ENCODE data around the gene INS.
A peak's percentile ranks its signal among the peaks of the same experiment; 100 is the strongest.
"Not testable (repeated sequence)": the region's sequence is repeated elsewhere in the genome, so short reads cannot be mapped to it uniquely, and the experiment has no call there.

INS gene

DNA sequence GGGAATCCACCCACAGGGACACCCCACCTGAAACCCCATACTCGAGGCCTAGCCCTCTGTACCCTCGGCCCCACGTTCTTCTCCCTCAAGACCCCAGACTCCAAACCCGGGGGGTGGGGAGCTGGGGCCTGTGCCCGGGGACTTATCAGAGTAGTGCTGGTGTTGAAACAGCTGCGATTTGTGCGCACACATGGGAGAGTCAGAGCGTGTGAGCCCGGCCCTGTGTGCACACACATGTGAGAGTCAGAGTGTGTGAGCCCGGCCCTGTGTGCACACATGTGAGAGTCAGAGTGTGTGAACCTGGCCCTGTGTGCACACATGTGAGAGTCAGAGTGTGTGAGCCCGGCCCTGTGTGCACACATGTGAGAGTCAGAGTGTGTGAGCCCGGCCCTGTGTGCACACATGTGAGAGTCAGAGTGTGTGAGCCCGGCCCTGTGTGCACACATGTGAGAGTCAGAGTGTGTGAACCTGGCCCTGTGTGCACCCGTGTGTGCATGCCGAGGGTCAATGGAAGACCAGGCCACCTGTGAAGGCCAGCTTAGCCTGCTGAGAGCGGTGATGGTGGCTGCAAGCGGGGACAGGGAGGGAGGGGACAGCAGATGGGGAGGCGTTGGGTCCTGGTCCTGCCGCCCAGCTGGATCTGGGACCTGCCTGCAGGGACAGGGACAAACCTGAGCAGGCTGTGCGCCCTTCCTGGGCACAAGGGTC, 33.0 kb upstream of the INS start:
- Mint-ChIP-seq H3K27me3 (peaks cover 28 to 34% of the 10 kb centered on the region in 2 donors), H3K4me1 (ENCODE audit: low read depth in 2 of 2) (peaks cover 17 to 22% of the 10 kb centered on the region in 2 donors)
- H3K9me3 Mint-ChIP-seq; DNase-seq; ATAC-seq (replicated peaks); H3K4me3 Mint-ChIP-seq; H3K36me3 Mint-ChIP-seq (ENCODE audit: insufficient read depth); H3K27ac Mint-ChIP-seq: not testable (repeated sequence)

DNA sequence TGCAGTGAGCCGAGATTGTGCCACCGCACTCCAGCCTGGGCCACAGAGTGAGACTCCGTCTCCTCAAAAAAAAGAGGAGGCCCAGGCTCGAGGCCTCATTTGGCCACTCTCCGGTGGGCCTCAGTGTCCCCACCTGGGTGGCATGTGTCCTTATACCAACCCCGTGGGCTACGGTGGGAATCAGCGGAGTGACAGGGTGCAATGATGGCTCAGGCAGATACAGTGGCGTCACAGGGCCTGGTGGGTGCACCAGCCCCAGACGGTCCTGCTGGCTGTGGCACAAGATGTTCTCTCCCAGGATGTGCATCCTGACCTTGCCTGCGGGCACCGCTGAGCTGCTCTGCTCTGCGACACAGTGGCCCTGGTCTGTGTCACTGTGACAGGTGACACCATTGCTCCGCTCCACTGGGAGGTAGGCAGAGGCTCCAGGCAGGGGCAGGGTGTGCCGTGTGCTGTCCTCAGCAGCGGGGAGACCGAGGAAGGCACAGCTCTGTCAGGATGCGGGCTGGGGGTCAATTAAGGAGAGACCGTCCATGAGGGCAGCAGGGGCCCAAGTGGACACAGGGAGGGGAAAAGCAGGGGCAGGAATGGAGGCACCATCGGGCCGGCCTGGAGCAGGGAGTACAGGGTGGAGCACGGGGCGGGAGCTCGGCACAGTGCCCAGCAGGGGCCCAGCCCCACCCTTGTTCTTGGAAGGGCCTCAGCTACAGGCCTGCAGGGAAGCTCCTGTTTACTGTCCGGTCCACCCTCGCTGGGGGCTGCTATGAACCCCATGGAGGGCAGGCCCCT, 32.3 kb upstream of the INS start:
- Mint-ChIP-seq H3K9me3 (no peaks in the 10 kb centered on the region), H3K4me3 (no peak overlapping the region), H3K36me3 (ENCODE audit: insufficient read depth) (no peaks in the 10 kb centered on the region), H3K27ac (no peak overlapping the region), H3K4me1 (ENCODE audit: low read depth in 2 of 2) (peaks cover 17 to 19% of the 10 kb centered on the region in 2 donors), H3K27me3 (peaks cover 28 to 35% of the 10 kb centered on the region in 2 donors)
- DNase-seq (no peak), ATAC-seq (replicated peaks) (no peak)

DNA sequence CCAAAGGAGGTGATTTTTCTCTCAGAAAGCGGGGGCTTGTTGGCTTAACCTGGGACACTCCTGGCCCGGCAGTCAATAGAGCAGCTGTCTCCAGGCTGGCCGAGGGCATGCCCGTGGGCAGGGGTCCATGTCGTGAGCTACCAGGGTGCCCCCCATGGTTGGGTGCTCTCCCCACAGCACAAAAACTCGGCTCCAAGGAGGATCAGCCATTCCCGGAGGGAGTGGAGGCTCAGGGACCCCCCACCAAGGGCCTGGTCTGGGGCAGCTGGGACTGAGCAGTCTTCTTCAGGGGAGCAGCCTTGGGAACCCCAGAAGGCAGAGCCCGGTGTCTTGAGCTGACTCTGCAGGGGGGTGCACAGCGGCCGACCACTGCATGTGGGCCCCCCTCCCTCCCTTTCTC, 31.4 kb upstream of the INS start:
- H3K9me3 Mint-ChIP-seq = no peaks in the 10 kb centered on the region
- DNase-seq = no peak
- no peak overlapping the region for H3K27ac Mint-ChIP-seq
- ATAC-seq (replicated peaks) = no peak
- no peaks in the 10 kb centered on the region for H3K36me3 Mint-ChIP-seq (ENCODE audit: insufficient read depth)
- peaks cover 28 to 35% of the 10 kb centered on the region in 2 donors for H3K27me3 Mint-ChIP-seq
- peaks cover 17% of the 10 kb centered on the region in 2 donors for H3K4me1 Mint-ChIP-seq (ENCODE audit: low read depth in 2 of 2)
- H3K4me3 Mint-ChIP-seq = no peak overlapping the region

DNA sequence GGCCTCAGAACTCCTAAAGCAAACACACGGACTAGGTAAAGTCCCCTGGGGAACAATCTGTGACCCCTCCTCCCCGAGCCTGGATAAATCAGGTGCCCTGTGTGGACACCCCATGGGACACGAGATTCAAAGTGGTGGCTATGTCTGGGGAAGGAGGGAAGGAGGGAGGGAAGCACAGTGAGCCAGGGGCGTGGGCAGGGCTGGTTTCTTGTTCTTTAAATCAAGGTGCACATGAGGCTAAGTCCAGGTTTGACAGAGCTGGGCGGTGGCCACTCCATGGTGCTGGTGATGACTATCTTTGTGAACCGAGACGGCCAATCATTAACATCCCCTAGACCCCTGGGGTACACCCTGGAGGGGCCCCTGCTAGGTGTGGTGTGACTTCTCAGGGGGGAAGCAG, 30.9 kb upstream of the INS start:
- no peak for DNase-seq
- H3K36me3 Mint-ChIP-seq (ENCODE audit: insufficient read depth) = no peaks in the 10 kb centered on the region
- peaks cover 27 to 35% of the 10 kb centered on the region in 2 donors for H3K27me3 Mint-ChIP-seq
- no peaks in the 10 kb centered on the region for H3K9me3 Mint-ChIP-seq
- H3K27ac Mint-ChIP-seq = no peak overlapping the region
- peaks cover 12 to 13% of the 10 kb centered on the region in 2 donors for H3K4me1 Mint-ChIP-seq (ENCODE audit: low read depth in 2 of 2)
- no peak overlapping the region for H3K4me3 Mint-ChIP-seq
- no peak for ATAC-seq (replicated peaks)

DNA sequence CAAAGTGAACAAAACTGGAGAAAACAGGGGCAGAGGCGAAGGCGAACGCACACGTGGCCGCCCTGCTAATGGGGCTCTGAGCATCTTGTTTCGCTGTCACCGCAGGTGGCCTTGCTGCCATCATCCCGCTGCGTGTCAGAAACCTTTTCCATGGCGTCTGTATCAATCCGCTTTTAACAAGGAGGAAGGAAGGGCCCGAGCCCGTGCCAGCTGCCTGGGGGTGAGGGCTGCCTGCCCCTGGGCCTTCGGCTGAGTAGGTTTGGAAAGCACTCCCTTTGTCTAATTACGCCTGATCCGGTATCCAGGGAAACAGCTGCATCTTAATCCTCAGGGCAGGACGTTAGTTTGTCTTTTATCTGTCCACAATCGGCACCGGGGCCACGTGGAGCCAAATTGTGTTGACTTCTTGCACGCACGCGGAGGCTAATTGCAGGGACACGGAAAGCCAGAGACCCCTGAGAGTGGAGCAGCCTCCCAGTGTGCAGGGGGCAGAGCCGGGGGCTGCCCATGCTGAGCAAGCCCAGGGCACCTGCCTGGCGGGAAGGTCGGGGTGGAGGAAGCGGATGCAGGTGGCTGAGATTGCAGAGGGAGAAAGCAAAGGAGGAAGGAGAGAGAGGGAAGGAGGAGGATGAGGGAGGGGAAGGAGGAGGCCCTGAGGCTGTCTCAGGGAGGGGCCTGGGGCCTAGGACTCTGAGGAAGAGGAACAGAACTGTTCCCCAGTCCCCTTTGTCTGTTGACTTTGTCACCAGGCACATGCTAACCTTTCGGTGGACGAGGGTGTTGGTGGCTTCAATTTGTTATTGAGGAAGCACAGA, 29.9 kb upstream of the INS start:
- Mint-ChIP-seq H3K36me3 (ENCODE audit: insufficient read depth) (no peaks in the 10 kb centered on the region), H3K27me3 (peaks cover 17 to 25% of the 10 kb centered on the region in 2 donors), H3K4me1 (ENCODE audit: low read depth in 2 of 2) (peaks cover 3 to 5% of the 10 kb centered on the region in 2 donors), H3K4me3 (no peak overlapping the region), H3K9me3 (no peaks in the 10 kb centered on the region), H3K27ac (no peak overlapping the region)
- ATAC-seq (replicated peaks) (peak; percentile 19), DNase-seq (no peak)

DNA sequence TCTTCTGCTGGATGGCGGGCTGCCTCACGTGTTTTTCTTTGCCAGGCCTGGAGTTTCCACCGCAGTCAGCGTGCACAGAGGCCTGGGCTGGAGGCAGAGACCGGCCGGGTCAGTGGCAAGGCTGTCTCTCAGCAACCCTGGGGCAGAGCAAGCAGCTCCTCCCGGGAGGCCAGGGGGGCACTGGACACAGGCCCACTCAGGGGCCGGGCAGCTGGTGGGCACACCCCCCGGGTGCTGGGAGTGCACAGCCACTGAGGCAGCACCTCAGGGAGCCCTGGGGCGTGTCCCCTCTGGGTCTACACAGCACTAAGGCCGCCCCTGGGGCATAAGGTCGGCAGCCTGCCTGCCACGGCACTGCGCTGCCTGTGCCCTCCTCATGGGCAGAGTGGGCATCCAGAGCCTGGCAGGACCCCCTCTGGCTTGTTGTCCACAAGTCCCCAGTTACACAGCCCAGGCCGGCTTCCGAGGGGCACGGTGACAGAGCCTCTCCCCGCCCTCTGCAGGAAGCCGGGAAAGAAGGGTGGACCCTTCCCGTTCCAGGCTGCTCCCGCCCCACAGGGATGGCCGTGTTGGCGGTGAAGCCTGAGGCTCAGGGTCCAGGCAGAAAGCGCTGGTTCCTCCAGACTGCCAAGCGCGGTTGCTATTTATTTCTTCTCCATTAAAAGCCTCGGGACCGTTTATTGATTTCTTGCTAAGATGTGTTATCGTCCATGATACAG, 29.1 kb upstream of the INS start:
- DNase-seq (no peak), ATAC-seq (replicated peaks) (no peak)
- no peak overlapping the region for H3K4me3 Mint-ChIP-seq
- H3K9me3 Mint-ChIP-seq = no peaks in the 10 kb centered on the region
- peaks cover 2 to 3% of the 10 kb centered on the region in 2 donors for H3K4me1 Mint-ChIP-seq (ENCODE audit: low read depth in 2 of 2)
- H3K27me3 Mint-ChIP-seq = peaks cover 21 to 28% of the 10 kb centered on the region in 2 donors
- no peak overlapping the region for H3K27ac Mint-ChIP-seq
- H3K36me3 Mint-ChIP-seq (ENCODE audit: insufficient read depth) = no peaks in the 10 kb centered on the region

DNA sequence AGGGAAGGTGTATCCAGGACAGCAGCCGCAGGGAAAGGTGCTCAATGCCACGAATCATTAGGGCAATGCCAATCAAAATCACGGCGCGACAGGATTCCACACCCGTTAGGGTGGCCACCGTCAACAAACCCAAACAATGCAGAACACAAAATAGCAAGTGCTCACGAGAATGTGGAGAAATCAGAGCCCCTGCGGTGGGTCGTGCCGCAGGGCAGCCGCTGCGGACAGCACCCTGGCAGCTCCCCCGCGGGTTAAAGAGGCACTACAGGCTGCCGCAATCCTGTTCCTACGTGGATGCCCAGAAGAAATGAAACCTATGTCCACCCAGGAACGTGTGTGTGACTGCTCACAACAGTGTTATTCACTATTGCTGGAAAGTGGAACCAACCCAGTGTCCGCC, 27.7 kb upstream of the INS start:
- DNase-seq = no peak
- Mint-ChIP-seq H3K36me3 (ENCODE audit: insufficient read depth) (no peaks in the 10 kb centered on the region), H3K27ac (no peak overlapping the region), H3K4me1 (ENCODE audit: low read depth in 2 of 2) (no peaks in the 10 kb centered on the region), H3K4me3 (no peak overlapping the region), H3K27me3 (peaks cover 27 to 35% of the 10 kb centered on the region in 2 donors), H3K9me3 (no peaks in the 10 kb centered on the region)
- ATAC-seq (replicated peaks) = no peak

DNA sequence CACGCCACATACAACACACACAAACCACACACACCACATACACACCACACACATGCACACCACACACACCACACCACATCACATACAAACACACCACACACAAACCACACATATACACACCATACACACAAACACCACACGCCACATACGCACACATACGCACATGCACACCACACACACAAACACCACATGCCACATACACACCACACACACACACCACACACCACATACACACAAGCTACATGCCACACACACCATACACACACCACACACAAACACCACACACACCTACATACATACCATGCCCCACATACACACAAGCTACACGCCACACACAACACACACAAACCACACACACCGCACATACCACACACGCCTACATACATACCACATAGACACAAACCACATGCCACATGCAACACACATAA, 26.3 kb upstream of the INS start:
- H3K36me3 Mint-ChIP-seq (ENCODE audit: insufficient read depth) = no peaks in the 10 kb centered on the region
- peaks cover 0 to 2% of the 10 kb centered on the region in 2 donors for H3K4me1 Mint-ChIP-seq (ENCODE audit: low read depth in 2 of 2)
- H3K9me3 Mint-ChIP-seq = no peaks in the 10 kb centered on the region
- peaks cover 27 to 29% of the 10 kb centered on the region in 2 donors for H3K27me3 Mint-ChIP-seq
- no peak overlapping the region for H3K27ac Mint-ChIP-seq
- DNase-seq (no peak), ATAC-seq (replicated peaks) (no peak)
- H3K4me3 Mint-ChIP-seq = no peak overlapping the region

DNA sequence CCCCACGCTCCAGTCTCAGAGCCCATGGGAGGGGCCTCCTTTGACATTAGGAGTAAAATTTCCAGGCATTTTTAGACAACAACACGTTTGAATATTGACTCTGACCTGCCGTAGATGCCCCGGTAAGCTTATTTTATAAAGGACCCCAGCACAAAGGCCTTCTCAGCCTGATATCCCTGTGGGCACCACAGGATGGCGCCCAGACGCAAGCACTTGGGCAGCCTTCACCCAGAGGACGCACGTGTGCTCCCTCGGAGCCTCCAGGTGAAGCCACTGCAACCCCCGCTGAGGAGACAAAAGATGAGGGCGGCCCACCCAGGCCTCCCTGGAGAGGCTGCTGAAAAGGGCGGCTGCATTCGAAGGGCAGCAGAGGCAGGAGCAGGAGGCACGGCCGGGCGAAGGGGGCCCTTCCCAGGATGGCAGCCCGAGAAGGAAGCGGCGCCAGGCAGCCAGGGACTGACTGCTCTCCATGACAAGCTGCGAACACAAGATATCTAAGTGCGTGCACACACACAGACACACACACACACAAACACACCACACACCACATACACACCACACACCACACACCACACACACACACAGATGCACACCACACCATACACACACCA, 25.8 kb upstream of the INS start:
- H3K4me3 Mint-ChIP-seq = no peak overlapping the region
- H3K36me3 Mint-ChIP-seq (ENCODE audit: insufficient read depth) = no peaks in the 10 kb centered on the region
- DNase-seq (peak; percentile 42 to 45 (median 42)), ATAC-seq (replicated peaks) (peak; percentile 88)
- no peak overlapping the region for H3K27ac Mint-ChIP-seq
- H3K27me3 Mint-ChIP-seq = peaks cover 25 to 29% of the 10 kb centered on the region in 2 donors
- no peaks in the 10 kb centered on the region for H3K9me3 Mint-ChIP-seq
- peaks cover 0 to 2% of the 10 kb centered on the region in 2 donors for H3K4me1 Mint-ChIP-seq (ENCODE audit: low read depth in 2 of 2)

DNA sequence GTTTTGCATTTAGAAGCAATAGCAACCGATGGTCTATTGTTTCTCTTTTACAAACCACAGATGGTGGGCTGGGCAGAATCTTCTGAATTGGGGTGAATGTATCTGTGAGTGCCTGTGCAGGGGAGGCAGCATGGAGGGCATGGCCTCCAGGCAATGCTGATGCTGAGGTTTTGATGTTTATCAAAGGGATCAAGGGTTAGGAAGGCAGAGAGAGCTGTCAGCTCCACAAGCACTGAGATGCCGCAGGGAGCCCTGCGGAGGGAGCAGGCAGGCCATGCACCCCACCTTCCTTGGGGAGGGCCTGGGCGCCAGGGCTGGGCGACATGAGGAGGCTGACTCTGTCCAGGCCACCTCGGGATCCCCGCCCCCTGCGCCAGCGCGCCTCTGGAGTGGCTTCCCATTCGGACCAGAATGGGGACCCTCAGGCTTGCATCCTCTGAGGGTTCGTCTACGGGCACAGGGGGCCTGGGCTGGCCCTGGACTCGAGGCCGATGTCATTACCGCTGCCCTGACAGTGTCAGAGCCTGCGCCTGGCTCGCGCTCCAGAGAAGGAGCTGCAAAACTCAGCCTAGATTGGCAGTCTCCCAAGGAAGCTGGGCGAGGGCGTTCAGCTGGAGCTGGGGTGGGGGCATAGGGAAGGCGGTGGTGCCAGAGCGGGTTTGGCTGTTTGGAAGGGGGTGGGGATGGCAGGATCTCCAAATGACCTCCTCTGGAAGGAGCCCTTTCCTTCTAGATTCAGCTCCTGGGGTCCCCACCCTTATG, 24.5 kb upstream of the INS start:
- Mint-ChIP-seq H3K27me3 (peaks cover 18 to 29% of the 10 kb centered on the region in 2 donors), H3K4me3 (no peak overlapping the region), H3K9me3 (no peaks in the 10 kb centered on the region), H3K36me3 (ENCODE audit: insufficient read depth) (no peaks in the 10 kb centered on the region), H3K27ac (no peak overlapping the region), H3K4me1 (ENCODE audit: low read depth in 2 of 2) (peaks cover 0 to 2% of the 10 kb centered on the region in 2 donors)
- DNase-seq = no peak
- ATAC-seq (replicated peaks) = no peak

DNA sequence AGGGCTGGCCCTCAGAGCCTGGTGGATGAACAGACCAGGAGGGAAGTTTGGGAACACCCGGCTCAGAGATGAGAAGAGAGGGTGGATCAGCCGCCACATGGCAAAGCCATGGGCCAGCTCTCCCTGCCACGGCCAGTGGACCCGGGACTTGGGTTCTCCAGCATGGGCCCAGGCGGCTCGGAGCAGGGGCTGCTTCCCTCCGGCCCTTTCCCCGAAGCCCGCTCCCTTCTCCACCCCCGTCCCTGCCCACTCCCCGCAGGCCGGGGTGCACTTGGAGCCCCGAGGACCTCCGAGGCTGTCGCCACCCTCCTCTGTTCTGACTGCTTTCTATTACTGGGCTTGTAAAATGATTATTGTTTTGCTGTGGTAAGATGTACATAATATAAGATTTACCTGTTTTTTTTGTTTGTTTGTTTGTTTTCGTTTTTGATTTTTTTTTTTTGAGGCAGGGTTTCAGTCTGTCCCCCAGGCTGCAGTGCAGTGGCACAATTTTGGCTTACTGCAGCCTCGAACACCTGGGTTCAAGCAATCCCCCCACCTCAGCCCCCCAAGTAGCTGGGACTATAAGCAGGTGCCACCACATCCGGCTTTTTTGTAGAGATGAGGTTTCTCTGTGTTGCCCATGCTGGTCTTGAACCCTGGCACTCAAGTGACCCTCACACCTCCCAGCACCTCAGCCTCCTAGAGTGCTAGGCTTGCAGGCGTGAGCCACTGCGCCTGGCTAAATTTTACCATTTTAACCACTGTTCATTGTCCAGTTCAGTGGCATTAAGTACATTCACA, 21.9 kb upstream of the INS start:
- Mint-ChIP-seq H3K27ac (no peak overlapping the region), H3K27me3 (peaks cover 10 to 29% of the 10 kb centered on the region in 2 donors), H3K4me3 (no peak overlapping the region), H3K4me1 (ENCODE audit: low read depth in 2 of 2) (peaks cover 0 to 4% of the 10 kb centered on the region in 2 donors), H3K9me3 (no peaks in the 10 kb centered on the region), H3K36me3 (ENCODE audit: insufficient read depth) (no peaks in the 10 kb centered on the region)
- DNase-seq (no peak), ATAC-seq (replicated peaks) (no peak)

All from effector memory CD8-positive, alpha-beta T cell (primary cell).